Ovary (tissue), 9 donors: Measurements from ENCODE around the gene ZNF587. TPM values are rescaled to one million over a fixed set of nuclear protein-coding genes. Genes with fewer than 3 reads are reported as not detected.
"Not testable (repeated sequence)": the region's sequence is repeated elsewhere in the genome, so short reads cannot be mapped to it uniquely, and the experiment has no call there.

Source experiments
- DNase-seq, 5 donors: peaks; one replicate each; pipeline ENCODE4 v3.0.0-alpha.2; 2019 to 2020
- H3K27ac ChIP-seq, 2 donors: fragments of 200-600 bp; one replicate each; pipeline versions ENCODE4 v1.5.1 to v1.8.0; 2019 to 2022
- H3K27me3 ChIP-seq: fragments of 200-600 bp; one replicate; pipeline ENCODE4 v1.8.0; 2022
- H3K36me3 ChIP-seq: fragments of 200-600 bp; sonication (generic); one replicate; pipeline ENCODE4 v1.5.1; 2019
- H3K4me1 ChIP-seq: one replicate; pipeline ENCODE4 v1.8.1; 2013; ENCODE audit warnings: mild to moderate bottlenecking, moderate library complexity; ENCODE audit not compliant: insufficient read depth
- H3K4me3 ChIP-seq: fragments of 200-600 bp; sonication (generic); one replicate; pipeline ENCODE4 v1.5.1; 2017
- H3K9me3 ChIP-seq, 2 donors: fragments of 200-600 bp in 1 of 2; sonication (generic) in 1 of 2; one replicate each; pipeline versions ENCODE4 v1.5.1 to v1.8.1; 2013 to 2019; ENCODE audit warnings: mild to moderate bottlenecking in 1 of 2, moderate library complexity in 1 of 2
- CTCF ChIP-seq, 3 donors: fragments of 450-650 bp in 2 of 3; fragments of 200-600 bp in 1 of 3; IDR thresholded peaks; one replicate each; pipeline versions ENCODE4 v1.5.1 to v1.8.0; 2016 to 2022; ENCODE audit warnings: antibody characterized with exemption in 3 of 3, mild to moderate bottlenecking in 1 of 3
- EP300 ChIP-seq: sonication (generic); formaldehyde crosslinking; IDR thresholded peaks from one replicate; pipeline ENCODE4 v1.6.1; 2017; ENCODE audit warnings: antibody characterized with exemption
- POLR2A ChIP-seq: fragments of 450-650 bp; IDR thresholded peaks from one replicate; pipeline ENCODE4 v1.6.1; 2017; ENCODE audit warnings: antibody characterized with exemption, mild to moderate bottlenecking, moderate library complexity
- WGBS, 3 donors: extraction: QIAGEN DNeasy Blood & Tissue Kit in 1 of 3; methylation state at CpG; one replicate each; pipeline versions ENCODE4 v1.1.5 to v1.1.7; 2013 to 2017; 5-methylcytosine and 5-hydroxymethylcytosine counted together
- intact Hi-C, 4 donors: fragments of 100-400 bp; cut with DNase I; formaldehyde crosslinking; loops; one replicate each; pipeline versions ENCODE4 v1.11.0 to v1.15.1; 2022 to 2023
- polyA plus RNA-seq, 2 donors: library from polyadenylated mRNA; stranded (reverse); fragments of 200-250 nt in 1 of 2; fragments of 350-450 nt in 1 of 2; fragmentation: Illumina TruSeq in 1 of 2; extraction: RNeasy Lipid Tissue Mini Kit (QIAGEN cat#74804) in 1 of 2; gene quantifications; one replicate each; pipeline ENCODE4 v1.2.3, GENCODE V29; 2013 to 2014
- total RNA-seq, 7 donors: library from RNA; depleted of rRNA in 2 of 7; stranded (reverse); fragments of >200 nt in 2 of 7; fragmentation: NEBNext Ultra II Directional in 3 of 7; extraction: Animal tissue kit (Norgen Biotek cat#: 25700) in 3 of 7; gene quantifications; one replicate each; pipeline versions ENCODE4 v1.1.0 to v1.2.4, GENCODE V29; 2016 to 2023
- donor health status: DM: no; HTN: no; CAD: no; lungs with moderate emphysema.
- donor health status: DM: no; HTN: no; CAD: no.
- donor health status: Bipolar disorder and iron deficiency.
- donor health status: DM: yes; HTN: yes; CAD: no.
- donor health status: DM: no; HTN: no; CAD: no.
- donor health status: DM: yes; HTN: yes; CAD: no.

The ZNF587 gene
- total and polyA plus RNA-seq, 9 donors, result 12.3 to 41.6 (median 36.8) TPM

- WGBS, 3 donors, result 93 to 96% (median 96%) methylated on average over 14 of the region's 14 CpGs
These were observed 31.7 kb upstream of the ZNF587 start for GRCh38 chr19:57817976-57818375.

GRCh38 chr19:57818378-57818777 lies 31.3 kb upstream of the ZNF587 start:
- TF ChIP-seq CTCF (IDR thresholded peaks at IDR 0.05) (no peak), EP300 (no peak), POLR2A (no peak)
- intact Hi-C loops, result no loop called here
- Histone ChIP-seq H3K4me1 (peaks cover 8% of the 10 kb centered on the region), H3K4me3 (no peak overlapping the region), H3K9me3 (no peaks in the 10 kb centered on the region), H3K27me3 (no peaks in the 10 kb centered on the region), H3K27ac (no peak overlapping the region), H3K36me3 (no peaks in the 10 kb centered on the region)
- DNase-seq, result no peak
- 88 to 93% (median 91%) methylated on average over 7 of the region's 7 CpGs for WGBS, 3 donors

More at GRCh38 chr19:57817976-57818375, 31.7 kb upstream of the ZNF587 start:
- no peak for TF ChIP-seq POLR2A
- no peak for TF ChIP-seq CTCF (IDR thresholded peaks at IDR 0.05)
- TF ChIP-seq EP300, result no peak
- Histone ChIP-seq H3K4me1 (peaks cover 8% of the 10 kb centered on the region), H3K9me3 (no peaks in the 10 kb centered on the region), H3K27me3 (no peaks in the 10 kb centered on the region), H3K4me3 (no peak overlapping the region), H3K27ac (no peak overlapping the region), H3K36me3 (no peaks in the 10 kb centered on the region)
- DNase-seq, result no peak
- intact Hi-C loops, result no loop called here

GRCh38 chr19:57819475-57820148 lies 30.0 kb upstream of the ZNF587 start:
- Histone ChIP-seq H3K4me1 (peaks cover 4% of the 10 kb centered on the region), H3K9me3 (no peaks in the 10 kb centered on the region), H3K27ac (peak overlapping the region in 1 of 2 donors; percentile 26), H3K36me3 (no peaks in the 10 kb centered on the region), H3K4me3 (peak overlapping the region; percentile 87), H3K27me3 (no peaks in the 10 kb centered on the region)
- TF ChIP-seq EP300 (no peak), POLR2A (peak; percentile 48), CTCF (IDR thresholded peaks at IDR 0.05) (no peak)
- 0% methylated on average over 43 to 44 of the region's 44 CpGs for WGBS, 3 donors
- peak; percentile 79 to 84 (median 81) for DNase-seq
- intact Hi-C loops, result no loop called here

- DNase-seq, result no peak
- intact Hi-C loops, result no loop called here
- no peaks in the 10 kb centered on the region for H3K36me3 ChIP-seq
- TF ChIP-seq POLR2A (no peak), CTCF (IDR thresholded peaks at IDR 0.05) (no peak), EP300 (no peak)
- WGBS, 3 donors, result 47 to 69% (median 53%) methylated on average over 6 of the region's 6 CpGs
- H3K9me3 ChIP-seq, result no peaks in the 10 kb centered on the region
- no peak overlapping the region for H3K27ac ChIP-seq
- peaks cover 2% of the 10 kb centered on the region for H3K4me1 ChIP-seq
- no peaks in the 10 kb centered on the region for H3K27me3 ChIP-seq
- peak overlapping the region; percentile 87 for H3K4me3 ChIP-seq
These were observed 29.1 kb upstream of the ZNF587 start for GRCh38 chr19:57820599-57820998.

- H3K4me1 ChIP-seq, H3K4me3 ChIP-seq, DNase-seq, H3K27ac ChIP-seq, intact Hi-C loops, H3K9me3 ChIP-seq, H3K27me3 ChIP-seq, H3K36me3 ChIP-seq: not testable (repeated sequence)
- WGBS, 3 donors, result 55 to 77% (median 64%) methylated on average over 3 of the region's 3 CpGs
These were observed 28.6 kb upstream of the ZNF587 start for GRCh38 chr19:57821095-57821494.

GRCh38 chr19:57821501-57821900 lies 28.2 kb upstream of the ZNF587 start:
- H3K9me3 ChIP-seq, H3K36me3 ChIP-seq: not testable (repeated sequence)
- WGBS, 3 donors, result 92 to 100% (median 100%) methylated on average over 2 to 3 of the region's 3 CpGs

GRCh38 chr19:57823155-57823554 lies 26.5 kb upstream of the ZNF587 start:
- H3K36me3 ChIP-seq, intact Hi-C loops, H3K27me3 ChIP-seq, H3K27ac ChIP-seq, DNase-seq, H3K9me3 ChIP-seq, H3K4me3 ChIP-seq, H3K4me1 ChIP-seq: not testable (repeated sequence)
- 60 to 77% (median 77%) methylated on average over 2 of the region's 2 CpGs for WGBS, 3 donors

More at GRCh38 chr19:57821501-57821900, 28.2 kb upstream of the ZNF587 start:
- H3K27me3 ChIP-seq, DNase-seq, H3K4me1 ChIP-seq, intact Hi-C loops, H3K4me3 ChIP-seq, H3K27ac ChIP-seq: not testable (repeated sequence)

GRCh38 chr19:57823608-57824007 lies 26.1 kb upstream of the ZNF587 start:
- H3K4me1 ChIP-seq, DNase-seq, intact Hi-C loops, H3K9me3 ChIP-seq, H3K4me3 ChIP-seq, H3K27me3 ChIP-seq, H3K27ac ChIP-seq, H3K36me3 ChIP-seq: not testable (repeated sequence)
- WGBS, 3 donors, result 66 to 76% (median 75%) methylated on average over 4 of the region's 4 CpGs
